IPS-18c (cell line): ENCODE results near the gene SUPT6H.
"Not testable (repeated sequence)": the region's sequence is repeated elsewhere in the genome, so short reads cannot be mapped to it uniquely, and the experiment has no call there.

ENCODE experiments used
- H3K4me3 ChIP-seq: 2 replicates; pipeline ENCODE4 v1.7.0; 2013; ENCODE audit warnings: low read depth, mild to moderate bottlenecking, low read length, moderate library complexity; ENCODE audit not compliant: insufficient read depth
- H3K9me3 ChIP-seq: one replicate; pipeline ENCODE4 v1.6.1; 2013; ENCODE audit warnings: mild to moderate bottlenecking, low read length, moderate library complexity; ENCODE audit not compliant: control insufficient read depth, insufficient read depth

The SUPT6H gene

GRCh38 chr17:28723836-28724499, 62.0 kb downstream of the SUPT6H start:
- H3K4me3 ChIP-seq, result peak overlapping the region; percentile 76; the same call in 1 of the 2 replicates
- H3K9me3 ChIP-seq, result not testable (repeated sequence)

- Histone ChIP-seq H3K9me3 (no peaks in the 10 kb centered on the region), H3K4me3 (peak overlapping the region; percentile 76)
Observed at GRCh38 chr17:28724500-28725165, 62.6 kb downstream of the SUPT6H start.

- peak overlapping the region; percentile 76 for H3K4me3 ChIP-seq
- no peaks in the 10 kb centered on the region for H3K9me3 ChIP-seq
Observed at GRCh38 chr17:28725166-28725659, 63.2 kb downstream of the SUPT6H start.

- H3K4me3 ChIP-seq, result peak overlapping the region; percentile 76
- H3K9me3 ChIP-seq, result no peaks in the 10 kb centered on the region
Observed at GRCh38 chr17:28725660-28726225, 63.7 kb downstream of the SUPT6H start.

GRCh38 chr17:28726226-28726626, 64.2 kb downstream of the SUPT6H start, which contains the start of gene TLCD1:
TLCD1 (minus strand) TSS chr17:28726233; CDS start chr17:28726097, 136 bp downstream.
- no peaks in the 10 kb centered on the region for H3K9me3 ChIP-seq

GRCh38 chr17:28726627-28727491, 64.9 kb downstream of the SUPT6H start:
- H3K4me3 ChIP-seq, result peak overlapping the region; percentile 91
- H3K9me3 ChIP-seq, result no peaks in the 10 kb centered on the region

More at GRCh38 chr17:28726226-28726626, 64.2 kb downstream of the SUPT6H start, which contains the start of gene TLCD1:
- peak within 1 kb of the TSS; percentile 91 for H3K4me3 ChIP-seq

GRCh38 chr17:28728364-28729200, 66.6 kb downstream of the SUPT6H start, which contains the start of gene NEK8:
NEK8 (plus strand) TSS chr17:28728788; CDS start chr17:28728814, 26 bp downstream.
- no peaks in the 10 kb centered on the region for H3K9me3 ChIP-seq

GRCh38 chr17:28729950-28730330, 67.9 kb downstream of the SUPT6H start:
- H3K4me3 ChIP-seq, result no peak overlapping the region
- H3K9me3 ChIP-seq, result no peaks in the 10 kb centered on the region

More at GRCh38 chr17:28728364-28729200, 66.6 kb downstream of the SUPT6H start, which contains the start of gene NEK8:
- peak within 1 kb of the TSS; percentile 81 for H3K4me3 ChIP-seq

GRCh38 chr17:28733346-28733745, 71.3 kb downstream of the SUPT6H start:
- H3K4me3 ChIP-seq, result no peak overlapping the region

GRCh38 chr17:28734712-28735241, 72.8 kb downstream of the SUPT6H start:
- H3K4me3 ChIP-seq, result no peak overlapping the region
- no peaks in the 10 kb centered on the region for H3K9me3 ChIP-seq

More at GRCh38 chr17:28733346-28733745, 71.3 kb downstream of the SUPT6H start:
- H3K9me3 ChIP-seq, result no peaks in the 10 kb centered on the region

- H3K4me3 ChIP-seq, result no peak overlapping the region
- H3K9me3 ChIP-seq, result no peaks in the 10 kb centered on the region
Observed at GRCh38 chr17:28735242-28735722, 73.3 kb downstream of the SUPT6H start.

- H3K4me3 ChIP-seq, H3K9me3 ChIP-seq: not testable (repeated sequence)
Observed at GRCh38 chr17:28735913-28736769, 74.1 kb downstream of the SUPT6H start.

GRCh38 chr17:28737316-28737715, 75.3 kb downstream of the SUPT6H start:
- H3K4me3 ChIP-seq, result no peak overlapping the region; the same call in 1 of the 2 replicates
- H3K9me3 ChIP-seq, result no peaks in the 10 kb centered on the region

GRCh38 chr17:28737770-28738679, 76.0 kb downstream of the SUPT6H start:
- H3K9me3 ChIP-seq, result no peaks in the 10 kb centered on the region
- H3K4me3 ChIP-seq, result no peak overlapping the region
